GM18498 (cell line): ENCODE results near the gene GIPC2.

Source experiments
- ATAC-seq: cut with Tn5 transposase; IDR thresholded peaks from one replicate; pipeline ENCODE4 v1.9.1; 2021; ENCODE audit warnings: mild to moderate bottlenecking, moderate library complexity; ENCODE audit not compliant: unreplicated experiment

GIPC2 gene

DNA sequence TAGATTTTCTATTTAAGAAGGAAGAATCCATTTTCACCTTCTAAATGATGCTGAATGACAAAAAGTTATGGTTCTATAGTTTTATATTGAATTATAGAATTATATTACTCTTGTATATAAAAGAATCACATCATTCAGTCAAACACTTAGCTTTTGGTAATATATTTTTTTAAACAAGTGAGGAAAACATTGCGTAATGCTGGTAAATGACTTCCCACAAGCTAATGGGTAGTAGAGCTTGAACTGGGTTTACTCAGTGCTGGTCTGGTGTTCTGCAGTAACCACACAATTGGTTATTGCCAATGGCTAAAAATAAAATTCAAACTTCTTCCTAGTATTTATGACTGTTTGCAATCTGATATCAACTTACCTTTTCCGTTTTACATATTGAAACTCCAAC is 10.6 kb upstream of the GIPC2 start:
- ATAC-seq, result no peak

DNA sequence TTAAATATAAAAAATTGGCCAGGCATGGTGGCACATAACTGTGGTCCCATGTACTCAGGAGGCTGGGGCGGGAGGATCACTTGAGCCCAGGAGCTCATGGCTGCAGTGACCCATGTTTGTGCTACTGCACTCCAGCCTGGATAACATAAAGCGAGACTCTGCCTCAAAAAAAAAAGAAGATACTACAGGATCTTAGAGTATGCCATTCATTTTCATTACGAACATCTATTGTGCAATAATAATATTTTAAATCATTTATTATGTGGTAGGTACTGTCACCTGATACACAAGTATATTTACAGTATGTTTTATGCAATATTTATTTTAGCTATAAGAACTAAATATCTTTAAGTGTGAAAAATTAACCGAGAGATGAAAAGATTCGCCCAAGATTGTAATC is 9.3 kb upstream of the GIPC2 start:
- no peak for ATAC-seq

DNA sequence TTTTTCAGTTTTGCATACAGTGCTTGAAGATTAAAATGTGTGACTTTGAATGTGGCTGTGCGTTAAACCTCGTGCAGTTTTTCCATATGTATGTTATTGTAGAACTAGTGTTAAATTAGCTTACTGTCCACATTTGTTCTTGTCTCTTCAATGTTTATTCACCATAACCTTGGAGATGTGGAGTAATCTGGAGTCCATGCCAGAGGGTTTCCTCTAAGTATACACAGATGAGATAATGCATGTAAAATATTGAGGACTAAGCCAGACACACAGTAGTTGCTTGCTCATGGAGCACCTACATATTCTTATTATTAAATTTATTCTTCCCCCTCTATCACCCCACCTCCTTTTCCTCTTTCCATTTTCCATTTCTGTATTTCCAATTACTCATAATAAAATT is 7.7 kb upstream of the GIPC2 start:
- no peak for ATAC-seq

DNA sequence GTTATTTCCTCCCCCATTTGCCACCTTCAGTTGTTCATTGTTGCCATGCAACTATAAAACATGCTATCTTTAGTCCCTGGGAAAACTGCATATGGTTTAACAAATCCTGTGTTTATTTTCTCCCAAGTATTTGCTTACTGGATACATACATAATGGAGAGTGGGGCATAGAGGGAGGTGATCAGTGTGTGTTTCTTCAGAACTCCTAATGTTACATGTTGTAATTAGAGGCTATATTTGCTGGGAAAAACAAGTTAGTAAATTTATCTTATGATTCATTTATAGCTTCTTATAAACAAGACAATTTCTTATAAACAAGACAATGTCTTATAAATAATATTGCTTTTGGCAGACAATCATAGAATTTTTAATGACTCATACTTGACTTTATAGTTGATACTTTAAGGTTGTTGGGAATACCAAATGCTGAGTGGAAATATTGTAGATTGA is 7.3 kb upstream of the GIPC2 start:
- ATAC-seq, result no peak

DNA sequence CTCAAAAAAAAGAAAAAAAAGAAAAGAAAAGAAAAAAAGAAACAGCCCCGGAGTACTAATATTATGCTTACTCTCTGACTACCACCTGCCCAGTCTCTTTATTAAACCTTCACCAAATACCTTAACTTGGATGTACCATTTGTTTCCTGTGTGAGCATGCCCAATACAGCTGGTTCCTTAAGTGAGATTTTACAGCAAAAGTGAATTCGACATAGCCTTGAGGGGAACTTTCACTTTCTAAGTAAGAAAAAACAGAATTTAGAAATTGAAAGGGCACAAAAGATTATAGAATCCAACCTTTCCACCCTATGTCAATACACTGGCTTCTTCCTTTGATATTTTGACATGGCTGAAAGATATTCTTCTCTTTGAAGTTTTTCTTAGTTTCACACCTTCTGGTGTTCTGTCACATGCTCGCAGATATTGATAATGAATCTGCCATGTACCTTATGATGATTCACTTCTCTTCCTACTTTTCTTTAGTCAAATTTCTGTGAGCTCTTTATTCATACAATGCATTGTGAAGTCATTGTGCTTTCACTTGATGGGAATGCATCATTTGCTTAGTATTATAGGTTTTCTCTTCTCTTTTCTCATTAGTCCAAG is 5.2 kb upstream of the GIPC2 start:
- no peak for ATAC-seq

DNA sequence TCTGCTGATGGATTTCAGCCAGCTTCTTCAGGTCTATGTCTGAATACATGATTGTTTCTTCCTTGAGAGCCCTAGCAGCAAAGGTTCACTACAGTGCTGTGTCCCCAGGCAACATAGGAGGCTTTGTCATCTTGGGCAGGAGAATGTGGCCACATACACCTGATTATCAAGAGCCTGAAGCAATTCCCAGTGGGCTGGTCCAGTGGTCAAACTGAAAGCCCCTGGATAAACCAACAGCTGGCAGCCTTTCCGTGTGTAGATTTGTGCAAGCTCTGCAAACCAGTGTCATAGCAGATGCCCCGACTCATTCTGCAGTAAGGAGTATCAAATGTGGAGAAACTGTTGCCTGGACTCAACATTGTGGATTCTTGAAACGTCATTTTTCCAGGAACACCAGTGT is 2.3 kb upstream of the GIPC2 start:
- no peak for ATAC-seq

DNA sequence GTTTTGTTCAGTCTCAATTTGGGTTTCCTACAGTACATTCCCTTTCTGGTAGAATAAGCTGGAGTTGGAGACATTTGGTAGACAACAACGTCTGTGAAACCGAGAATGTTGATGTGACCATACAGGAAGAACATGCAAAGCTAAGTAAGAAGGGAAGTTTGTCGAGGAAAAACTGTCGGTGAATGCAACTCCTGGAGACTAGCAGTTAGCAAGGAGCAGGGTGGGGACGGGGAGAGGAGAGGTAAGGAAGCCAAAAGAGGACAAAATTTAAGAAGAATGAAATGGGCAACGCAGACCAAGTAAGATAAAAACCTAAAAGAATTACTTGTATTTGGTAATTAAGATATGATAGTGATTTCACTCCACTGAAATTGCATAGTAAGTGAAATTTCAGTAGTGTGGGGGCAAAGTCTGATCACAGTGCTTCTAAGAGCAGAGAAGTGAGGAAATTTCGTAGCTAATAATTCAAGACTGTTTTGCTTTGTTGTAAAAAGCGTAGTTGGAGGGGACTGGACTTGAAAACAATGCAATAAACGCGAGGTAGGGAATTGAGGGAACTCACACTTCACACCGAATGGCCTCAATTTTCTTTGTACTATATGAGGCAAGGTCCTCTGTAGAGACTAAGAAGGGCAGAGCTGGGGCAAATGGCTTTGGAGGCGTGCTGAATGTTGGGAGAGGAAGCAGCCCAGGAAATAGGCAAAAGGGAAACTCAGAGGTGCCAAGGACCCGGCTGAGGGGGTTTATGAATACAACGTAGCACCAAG is 787 bp upstream of the GIPC2 start:
- ATAC-seq, result no peak

DNA sequence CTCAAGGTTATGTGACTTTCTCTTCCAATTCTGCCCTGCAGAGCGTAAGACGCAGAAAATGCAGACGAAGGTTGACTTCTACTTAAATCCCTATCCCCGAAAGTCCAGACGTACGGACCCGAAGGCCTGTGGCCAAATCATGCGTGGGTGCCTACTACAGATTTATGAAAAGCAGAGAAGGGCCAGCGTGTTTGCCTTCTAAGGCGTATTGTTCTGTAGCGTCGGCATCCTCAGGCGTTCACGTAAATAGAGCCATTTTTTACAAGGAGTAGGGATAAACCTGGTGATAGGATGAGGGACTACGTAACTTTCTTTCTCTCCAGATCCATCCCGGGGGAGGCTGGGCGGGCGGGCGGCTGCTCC is 222 bp upstream of the GIPC2 start:
- no peak for ATAC-seq

DNA sequence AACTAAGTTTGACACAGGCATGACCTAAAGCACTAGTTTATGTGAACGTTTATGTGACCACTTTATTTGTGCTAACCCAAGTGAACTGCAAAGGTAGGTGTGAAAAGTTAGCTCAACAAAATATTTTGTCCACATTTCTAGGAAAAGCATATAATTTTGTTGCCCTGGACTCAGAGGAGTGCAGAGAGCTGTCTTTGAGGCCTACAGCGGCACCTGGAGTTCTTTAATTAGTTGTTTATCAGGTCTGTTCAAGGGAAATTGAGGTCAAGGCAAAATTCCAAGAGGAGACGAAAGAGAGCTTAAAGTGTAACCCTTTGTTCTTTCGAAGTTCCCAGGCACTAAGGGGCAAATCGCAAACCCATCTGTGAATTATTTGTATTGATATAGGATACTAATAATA is 1.3 kb downstream of the GIPC2 start:
- no peak for ATAC-seq

DNA sequence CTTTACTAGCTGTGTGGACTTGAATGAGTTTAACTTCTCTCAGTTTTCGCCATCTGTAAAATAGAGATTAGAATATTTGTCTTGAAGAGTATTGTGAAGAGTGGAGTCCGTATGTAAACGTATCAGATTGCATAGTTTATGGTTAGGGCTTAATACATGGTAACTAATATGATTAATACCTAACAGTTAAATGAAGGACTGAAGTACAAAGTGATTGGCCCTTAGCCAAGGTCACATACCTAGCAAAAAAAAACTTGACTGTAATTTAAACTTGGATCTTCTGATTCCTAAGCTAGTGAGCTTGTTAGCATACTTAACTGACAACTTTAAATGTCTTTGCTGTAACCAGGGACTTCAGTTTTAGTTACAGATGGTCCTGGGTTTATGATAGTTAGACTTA is 1.9 kb downstream of the GIPC2 start:
- no peak for ATAC-seq

DNA sequence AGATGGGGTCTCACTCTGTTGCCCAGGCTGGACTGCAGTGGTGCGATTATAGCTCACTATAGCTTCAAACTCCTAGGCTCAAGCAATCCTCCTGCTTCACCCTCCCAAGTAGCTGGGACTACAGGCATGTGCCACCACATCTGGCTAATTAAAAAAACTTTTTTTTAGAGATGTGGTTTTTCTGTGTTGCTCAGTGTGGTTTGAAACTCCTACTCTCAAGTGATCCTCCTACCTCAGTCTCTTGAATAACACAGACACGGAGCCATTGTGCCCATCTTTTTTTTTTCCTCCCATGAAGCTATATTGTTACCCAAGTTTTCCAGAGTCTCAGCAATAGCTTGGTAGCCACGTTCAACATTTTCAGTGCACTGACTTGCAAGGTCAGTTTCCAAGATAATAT is 2.7 kb downstream of the GIPC2 start:
- no peak for ATAC-seq

DNA sequence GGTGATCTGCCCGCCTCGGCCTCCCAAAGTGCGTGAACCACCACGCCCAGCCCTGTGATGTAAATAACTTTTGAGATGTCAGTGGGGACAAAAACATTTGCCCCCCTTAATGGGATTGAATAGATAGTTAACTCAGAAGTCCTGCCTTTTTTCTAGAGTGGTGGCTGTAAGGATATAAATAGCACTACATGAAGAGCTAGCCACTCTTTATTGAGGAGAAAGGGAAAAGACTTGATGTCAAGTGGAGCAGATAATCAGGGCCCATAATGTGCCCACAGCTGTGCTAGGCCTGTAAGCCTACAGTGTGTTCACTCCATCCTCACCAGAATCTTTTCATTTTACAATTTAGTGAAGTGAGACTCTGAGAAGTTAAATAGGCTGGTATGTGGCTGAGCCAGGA is 3.6 kb downstream of the GIPC2 start:
- ATAC-seq, result no peak

DNA sequence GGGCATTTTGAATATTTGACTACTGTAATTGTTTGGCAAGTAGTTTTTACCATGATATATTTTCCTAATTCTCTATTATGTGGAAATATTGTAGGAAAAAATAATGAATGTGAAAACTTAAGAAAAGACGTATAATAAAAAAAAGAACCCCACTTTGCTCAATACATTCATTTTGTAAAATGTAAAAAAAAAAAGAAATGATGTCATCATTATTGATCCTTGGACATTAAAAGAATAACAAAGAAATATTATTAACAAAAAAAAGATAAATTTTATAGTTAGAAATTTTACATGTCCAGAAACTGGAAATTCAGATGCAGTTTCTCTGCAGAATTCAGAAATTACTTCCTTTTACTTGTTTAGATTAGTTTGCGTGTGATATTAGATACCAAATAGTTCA is 5.2 kb downstream of the GIPC2 start:
- ATAC-seq, result no peak

DNA sequence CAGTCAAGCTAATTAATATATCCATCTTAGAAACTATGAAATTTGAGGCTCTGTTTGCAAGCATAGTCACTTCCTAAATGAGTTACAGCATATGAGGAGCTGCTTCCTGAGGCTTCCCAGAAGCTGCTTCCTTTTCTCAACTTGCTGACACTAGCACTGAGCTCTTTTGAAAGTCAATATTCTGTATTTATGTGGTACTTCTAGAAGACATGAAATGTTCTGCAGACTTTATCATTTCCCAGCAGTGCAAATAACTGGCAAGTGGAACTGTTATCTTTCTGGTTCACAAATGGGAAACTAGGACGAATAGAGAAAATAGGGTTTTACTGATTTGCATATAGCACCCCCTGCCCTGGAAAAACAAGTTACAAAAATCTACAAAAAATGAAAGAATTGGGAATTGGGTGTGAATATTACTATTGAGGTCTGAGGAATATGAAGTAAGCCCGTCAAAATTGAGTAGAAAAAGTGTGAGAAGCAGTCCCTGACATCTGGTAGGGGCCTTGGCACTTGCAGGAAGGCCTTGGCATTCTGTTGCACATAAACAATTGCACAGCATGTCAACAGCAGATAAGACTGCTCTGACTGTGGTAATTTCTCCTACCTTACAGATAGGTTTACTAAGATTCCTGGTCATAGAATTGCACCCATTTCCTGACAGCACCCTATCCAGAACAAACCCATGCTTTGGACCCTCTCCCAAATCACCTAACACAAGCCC is 7.1 kb downstream of the GIPC2 start:
- no peak for ATAC-seq

DNA sequence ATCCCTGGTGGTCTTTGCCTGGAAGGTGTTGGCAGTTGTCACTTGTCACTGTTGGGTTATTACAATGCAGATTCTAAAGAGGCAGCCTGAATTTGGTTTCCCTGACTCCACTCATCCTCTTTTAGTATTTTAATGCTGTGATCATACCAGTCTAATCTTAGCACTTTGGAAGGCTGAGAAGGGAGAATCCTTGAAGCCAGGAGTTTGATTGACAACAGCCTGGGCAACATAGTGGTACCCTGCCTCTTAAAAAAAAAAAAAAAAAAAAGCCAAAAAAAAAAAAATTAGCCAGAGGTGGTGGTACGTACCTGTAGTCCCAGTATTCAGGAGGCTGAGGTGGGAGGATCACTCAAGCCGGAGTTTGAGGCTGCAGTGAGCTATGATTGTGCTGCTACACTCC is 7.7 kb downstream of the GIPC2 start:
- no peak for ATAC-seq

DNA sequence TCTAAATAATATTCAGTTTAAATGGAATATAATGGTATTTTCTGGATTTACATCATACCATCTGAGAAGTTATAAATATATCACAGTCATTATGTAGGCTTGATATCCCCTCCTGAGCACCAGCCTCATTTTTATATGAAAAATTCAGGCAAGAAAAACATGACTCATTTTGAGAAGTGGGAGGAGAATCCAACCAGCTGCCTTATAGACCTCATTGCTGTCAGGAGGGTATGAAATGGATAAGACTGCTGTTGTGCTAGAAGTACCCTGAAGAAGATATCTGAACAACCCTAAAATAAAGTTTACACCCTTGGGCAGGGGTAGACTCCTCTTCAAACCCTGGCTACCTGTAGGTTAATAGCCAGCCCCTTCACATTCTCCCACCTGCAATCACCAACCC is 8.8 kb downstream of the GIPC2 start:
- no peak for ATAC-seq

DNA sequence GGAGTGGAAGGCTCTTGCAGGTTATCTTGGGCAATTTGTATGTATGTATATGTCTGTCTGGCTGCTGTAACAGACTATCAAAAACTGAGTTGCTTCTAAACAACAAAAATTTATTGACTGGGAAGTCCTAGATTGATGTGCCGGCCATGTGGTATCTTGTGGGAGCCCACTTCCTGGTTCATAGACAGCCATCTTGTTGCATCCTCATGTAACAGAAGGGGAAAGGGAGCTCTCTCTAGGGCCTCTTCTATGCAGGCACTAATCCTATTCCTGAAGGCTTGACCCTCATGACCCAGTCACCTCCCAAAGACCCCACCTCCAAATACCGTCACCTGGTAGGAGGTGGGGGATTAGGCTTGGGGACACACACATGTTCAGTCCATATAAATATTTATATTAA is 9.2 kb downstream of the GIPC2 start:
- ATAC-seq, result no peak

DNA sequence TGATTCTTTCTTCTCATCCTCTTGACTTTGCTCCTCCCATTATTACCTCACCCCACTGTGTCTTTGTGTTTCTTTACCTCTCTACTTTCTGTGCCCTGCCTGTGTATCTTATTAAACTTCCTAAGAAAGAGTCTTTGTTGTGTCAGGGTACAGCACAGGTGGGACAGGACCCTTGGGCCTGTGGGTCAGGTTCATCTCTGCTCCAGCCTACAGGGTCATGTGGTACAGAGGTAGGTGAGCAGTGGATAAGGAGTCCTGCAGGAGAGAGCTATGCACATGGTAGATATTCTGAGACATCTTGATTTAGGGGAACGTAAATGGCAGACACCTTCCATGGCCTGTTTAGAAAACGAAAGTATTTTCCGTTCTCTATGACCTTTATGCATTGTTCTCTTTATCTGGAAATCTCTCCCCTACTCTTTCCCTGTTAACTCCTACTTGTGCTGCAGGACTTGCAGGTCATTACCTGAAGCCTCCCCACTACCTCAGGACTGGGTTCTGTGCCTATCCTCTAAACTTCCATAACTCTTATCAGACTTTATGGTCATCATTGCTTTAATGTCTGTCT is 9.9 kb downstream of the GIPC2 start:
- ATAC-seq, result no peak

DNA sequence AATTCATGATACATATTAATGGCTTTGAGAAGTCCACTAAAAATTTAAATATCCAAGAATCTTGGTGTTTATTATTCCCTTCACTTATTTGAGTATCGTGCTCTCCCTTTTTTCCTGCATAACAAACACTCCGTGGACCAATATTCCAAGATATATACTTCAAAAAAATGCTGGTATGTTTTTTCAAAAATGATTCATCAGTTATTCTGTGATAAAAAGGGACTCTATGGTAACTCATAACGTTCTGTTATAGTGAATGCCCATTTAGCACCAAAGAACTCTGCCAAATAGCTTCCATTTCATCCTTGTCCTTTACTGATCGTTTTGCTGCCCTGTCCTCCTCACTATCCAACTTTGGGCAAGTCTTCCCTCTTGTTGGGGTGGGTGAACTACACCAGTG is 12.9 kb downstream of the GIPC2 start:
- ATAC-seq, result no peak

DNA sequence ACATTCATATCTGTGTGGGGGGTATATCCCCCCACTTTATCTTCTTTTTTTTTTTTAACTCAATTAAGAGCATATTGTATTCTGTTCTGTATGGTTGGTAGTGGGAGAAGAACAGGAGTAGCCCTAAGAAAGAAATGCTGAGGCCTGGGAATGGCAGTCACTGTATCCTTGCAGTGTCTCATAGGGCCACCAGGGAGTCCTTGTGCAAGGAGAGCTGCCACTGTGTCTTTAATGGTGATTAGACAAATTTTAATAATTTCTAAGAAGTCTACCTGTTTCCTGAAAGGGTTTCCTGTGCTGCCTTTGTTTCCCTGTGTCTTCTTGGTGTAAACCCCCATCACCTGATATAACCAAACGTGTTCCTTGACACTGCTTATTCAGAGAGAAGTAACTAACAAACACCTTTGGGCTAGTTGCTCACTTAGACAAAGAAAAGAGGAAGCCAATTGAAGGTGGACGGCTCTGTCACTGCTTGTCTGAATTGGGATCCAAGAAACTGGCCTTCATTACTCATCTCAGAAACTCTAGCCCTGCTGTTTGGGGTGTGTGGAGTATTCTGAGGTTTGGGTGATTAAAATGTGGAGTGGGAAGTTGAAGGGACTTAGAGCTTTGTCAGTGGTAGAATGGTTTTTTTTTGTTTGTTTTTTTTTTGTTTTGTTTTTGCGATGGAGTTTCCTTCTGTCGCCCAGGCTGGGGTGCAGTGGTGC is 15.2 kb downstream of the GIPC2 start:
- ATAC-seq, result peak; percentile 75

DNA sequence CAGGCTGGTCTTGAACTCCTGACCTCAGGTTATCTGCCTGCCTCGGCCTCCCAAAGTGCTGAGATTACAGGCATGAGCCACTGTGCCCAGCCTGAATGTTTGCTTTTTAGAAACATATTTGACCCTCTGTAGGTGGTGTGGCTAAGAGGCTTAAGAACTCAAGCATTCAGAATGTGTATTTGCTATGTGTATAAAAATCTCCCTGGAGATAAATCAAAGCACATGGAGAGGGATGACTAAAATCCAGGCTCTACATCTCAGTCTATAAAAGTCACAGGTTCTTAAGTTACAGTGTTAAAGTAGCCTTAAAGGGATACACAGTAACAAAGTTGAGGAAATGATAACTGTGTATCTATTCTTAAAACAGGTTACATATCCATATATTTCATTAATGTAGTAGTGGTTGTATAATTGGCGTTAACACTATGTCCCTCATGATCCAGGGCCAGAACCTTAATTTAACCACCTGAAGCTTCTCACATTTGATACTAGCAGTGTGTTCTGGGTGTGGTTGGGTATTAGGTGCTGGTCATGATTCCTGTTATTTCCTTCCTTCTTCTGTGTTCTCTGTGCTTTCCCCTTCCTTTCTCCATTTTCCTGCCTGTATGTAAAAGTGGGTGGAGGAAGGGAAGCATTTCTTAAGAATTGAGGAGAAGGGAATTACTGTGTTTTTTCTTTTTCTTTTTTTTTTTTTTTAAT is 16.2 kb downstream of the GIPC2 start:
- ATAC-seq, result no peak
